ENCODE results near the gene CNPY1. TPM values are rescaled to one million over a fixed set of nuclear protein-coding genes. Genes with fewer than 3 reads are reported as not detected.

CNPY1 gene
- total RNA-seq, 1 experiment from 2014 or later, result not detected

- POLR2A ChIA-PET, result no interaction called here
- no peaks in the 10 kb centered on the region for H3K9me3 ChIP-seq (ENCODE audit: control insufficient read depth, insufficient read depth, low read depth, low read length)
- in situ Hi-C loops (cut with HindIII; ENCODE audit: low pct_unique_long_range_greater_than_20kb, low sequenced_read_pairs), result no loop called here
- no peak overlapping the region for H3K27ac ChIP-seq (ENCODE audit: low read length)
- no peak for DNase-seq (ENCODE audit: low read depth, low spot score)
- CTCF ChIA-PET, result no interaction called here
- peak overlapping the region in 1 of 2 experiments; percentile 26; a peak in 1 of 4 replicates for H3K4me3 ChIP-seq (ENCODE audit: low read depth in 2 of 2, low read length in 2 of 2)
- TF ChIP-seq SIN3A (IDR thresholded peaks at IDR 0.05; ENCODE audit: borderline replicate concordance, insufficient read depth, low read depth, low read length) (no peak), POLR2AphosphoS5 (IDR thresholded peaks at IDR 0.05; ENCODE audit: low read depth, low read length) (no peak)
- TF ChIP-seq, protein P1, sequence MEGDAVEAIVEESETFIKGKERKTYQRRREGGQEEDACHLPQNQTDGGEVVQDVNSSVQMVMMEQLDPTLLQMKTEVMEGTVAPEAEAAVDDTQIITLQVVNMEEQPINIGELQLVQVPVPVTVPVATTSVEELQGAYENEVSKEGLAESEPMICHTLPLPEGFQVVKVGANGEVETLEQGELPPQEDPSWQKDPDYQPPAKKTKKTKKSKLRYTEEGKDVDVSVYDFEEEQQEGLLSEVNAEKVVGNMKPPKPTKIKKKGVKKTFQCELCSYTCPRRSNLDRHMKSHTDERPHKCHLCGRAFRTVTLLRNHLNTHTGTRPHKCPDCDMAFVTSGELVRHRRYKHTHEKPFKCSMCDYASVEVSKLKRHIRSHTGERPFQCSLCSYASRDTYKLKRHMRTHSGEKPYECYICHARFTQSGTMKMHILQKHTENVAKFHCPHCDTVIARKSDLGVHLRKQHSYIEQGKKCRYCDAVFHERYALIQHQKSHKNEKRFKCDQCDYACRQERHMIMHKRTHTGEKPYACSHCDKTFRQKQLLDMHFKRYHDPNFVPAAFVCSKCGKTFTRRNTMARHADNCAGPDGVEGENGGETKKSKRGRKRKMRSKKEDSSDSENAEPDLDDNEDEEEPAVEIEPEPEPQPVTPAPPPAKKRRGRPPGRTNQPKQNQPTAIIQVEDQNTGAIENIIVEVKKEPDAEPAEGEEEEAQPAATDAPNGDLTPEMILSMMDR (IDR thresholded peaks at IDR 0.05), result peak; percentile 88
- no TSS peak for BruUV-seq (replicated peaks)
- peaks cover 16% of the 10 kb centered on the region for H3K27me3 ChIP-seq (ENCODE audit: control insufficient read depth, insufficient read depth, low read length)
- H3K4me1 ChIP-seq (ENCODE audit: control insufficient read depth, insufficient read depth, low read length), result no peaks in the 10 kb centered on the region
- peak; percentile 77 for ATAC-seq
- intact Hi-C loops (cut with micrococcal nuclease; ENCODE audit: unreplicated experiment), result no loop called here
- no peaks in the 10 kb centered on the region for H3K36me3 ChIP-seq (ENCODE audit: control insufficient read depth, insufficient read depth, low read length)
Observed at GRCh38 chr7:155533827-155534690, 12.3 kb downstream of the CNPY1 start.

- ATAC-seq (peak; percentile 55; the same call in 1 of the 2 replicates), DNase-seq (ENCODE audit: low read depth, low spot score) (no peak)
- BruUV-seq (replicated peaks), result no TSS peak
- Histone ChIP-seq H3K36me3 (ENCODE audit: control insufficient read depth, insufficient read depth, low read length) (no peaks in the 10 kb centered on the region), H3K27me3 (ENCODE audit: control insufficient read depth, insufficient read depth, low read length) (peaks cover 16% of the 10 kb centered on the region), H3K9me3 (ENCODE audit: control insufficient read depth, insufficient read depth, low read depth, low read length) (no peaks in the 10 kb centered on the region), H3K27ac (ENCODE audit: low read length) (no peak overlapping the region), H3K4me3 (ENCODE audit: low read depth in 2 of 2, low read length in 2 of 2) (peak overlapping the region; percentile 6 to 26; a peak in 2 of 4 replicates), H3K4me1 (ENCODE audit: control insufficient read depth, insufficient read depth, low read length) (no peaks in the 10 kb centered on the region)
- ChIA-PET CTCF (no interaction called here), POLR2A (no interaction called here)
- in situ Hi-C loops (cut with HindIII; ENCODE audit: low pct_unique_long_range_greater_than_20kb, low sequenced_read_pairs), result no loop called here
- TF ChIP-seq REST (IDR thresholded peaks at IDR 0.05; ENCODE audit: insufficient read depth in 1 of 2, low read depth in 2 of 2, low read length in 1 of 2) (no peak), SIN3A (IDR thresholded peaks at IDR 0.05; ENCODE audit: borderline replicate concordance, insufficient read depth, low read depth, low read length) (no peak), TCF7L2 (IDR thresholded peaks at IDR 0.05; ENCODE audit: low read depth, low read length) (no peak), POLR2AphosphoS5 (IDR thresholded peaks at IDR 0.05; ENCODE audit: low read depth, low read length) (no peak)
- TF ChIP-seq, protein P1 (IDR thresholded peaks at IDR 0.05), result no peak
- intact Hi-C loops (cut with micrococcal nuclease; ENCODE audit: unreplicated experiment), result no loop called here
Observed at GRCh38 chr7:155533120-155533826, 13.1 kb downstream of the CNPY1 start.

Measured in Panc1 (cell line).